ENCODE results near the gene SUSD4. TPM values are rescaled to one million over a fixed set of nuclear protein-coding genes. Genes with fewer than 3 reads are reported as not detected.

Gene SUSD4
- total RNA-seq, 2 donors from 2014 or later: 11.0 to 15.6 TPM

DNA sequence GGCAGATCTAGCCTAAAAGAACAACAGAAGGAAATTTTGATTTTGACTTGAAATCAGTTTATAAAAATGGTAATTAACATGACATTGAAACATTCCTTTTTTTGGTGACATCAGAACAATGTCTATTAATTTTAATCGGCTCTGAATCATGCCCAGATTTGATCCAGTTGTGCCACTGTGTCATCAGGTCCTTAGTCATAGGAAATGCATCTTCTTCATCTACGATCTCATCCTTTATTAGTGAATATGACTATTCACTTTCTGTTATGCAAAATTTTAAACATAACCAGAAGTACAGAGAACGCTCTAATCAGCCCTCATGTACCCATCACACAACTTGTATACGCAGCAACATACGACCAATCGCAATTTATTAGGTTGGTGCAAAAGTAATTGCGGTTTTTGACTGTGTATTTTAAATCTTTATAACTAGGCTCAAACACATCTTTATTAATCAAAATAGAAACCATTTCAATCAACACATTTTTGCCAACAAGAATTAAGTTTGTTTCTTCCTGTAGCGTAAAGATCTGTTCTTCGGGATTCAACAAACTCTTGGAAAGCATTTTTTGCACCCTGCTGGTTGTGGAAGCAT lies 180.6 kb downstream of the SUSD4 start:
- intact Hi-C loops (cut with DNase I): no loop called here
- no peak for ATAC-seq
- no peak for DNase-seq

DNA sequence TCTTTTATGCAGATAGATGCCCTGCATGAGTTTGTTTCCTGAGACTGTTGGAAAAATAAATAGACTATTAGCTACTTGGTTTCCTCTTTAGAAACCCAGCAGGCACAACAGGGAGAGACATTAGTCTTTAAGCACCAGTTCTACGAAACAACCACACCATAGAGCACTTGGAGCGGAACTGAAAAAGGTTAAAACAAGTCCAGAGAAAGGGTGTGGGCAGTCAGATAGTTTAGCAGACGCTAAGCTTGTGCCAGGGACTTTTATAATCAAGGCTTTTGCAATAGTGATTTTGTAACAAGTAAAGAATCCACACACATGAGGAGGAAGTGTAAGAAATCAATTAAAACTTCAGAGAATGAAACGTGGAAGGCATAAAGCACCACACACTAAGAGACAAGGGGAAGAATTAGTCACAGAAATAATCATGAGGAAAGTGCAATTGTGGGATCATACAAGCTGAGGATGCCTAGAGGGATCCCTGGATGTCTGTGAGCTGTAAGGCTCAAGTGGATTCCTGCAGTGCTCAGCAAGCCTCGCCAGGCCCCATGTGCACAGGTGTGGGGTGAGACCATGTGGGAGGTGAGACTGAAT lies 183.2 kb downstream of the SUSD4 start:
- ATAC-seq (peak; percentile 83 to 94), DNase-seq (no peak)
- intact Hi-C loops (cut with DNase I): no loop called here

DNA sequence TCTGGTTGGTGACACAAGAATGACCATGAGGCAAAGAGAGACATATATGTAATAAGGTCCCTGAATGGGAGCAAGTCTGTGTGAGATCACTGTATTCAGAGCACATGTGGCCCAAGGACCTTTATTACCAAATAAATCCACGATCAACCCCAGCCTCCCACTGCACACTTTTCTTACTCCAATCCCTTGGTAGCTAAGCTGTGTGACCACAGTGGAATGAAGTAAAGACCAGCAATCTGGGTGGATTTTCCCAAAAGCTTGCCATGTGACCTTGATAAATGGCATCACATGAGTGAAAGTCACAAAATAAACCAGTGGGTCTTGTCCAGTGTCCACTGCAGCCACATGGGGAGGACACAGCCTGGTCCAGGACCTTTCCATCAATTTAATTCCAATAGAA lies 184.2 kb downstream of the SUSD4 start:
- ATAC-seq (no peak), DNase-seq (no peak)
- intact Hi-C loops (cut with DNase I): no loop called here

DNA sequence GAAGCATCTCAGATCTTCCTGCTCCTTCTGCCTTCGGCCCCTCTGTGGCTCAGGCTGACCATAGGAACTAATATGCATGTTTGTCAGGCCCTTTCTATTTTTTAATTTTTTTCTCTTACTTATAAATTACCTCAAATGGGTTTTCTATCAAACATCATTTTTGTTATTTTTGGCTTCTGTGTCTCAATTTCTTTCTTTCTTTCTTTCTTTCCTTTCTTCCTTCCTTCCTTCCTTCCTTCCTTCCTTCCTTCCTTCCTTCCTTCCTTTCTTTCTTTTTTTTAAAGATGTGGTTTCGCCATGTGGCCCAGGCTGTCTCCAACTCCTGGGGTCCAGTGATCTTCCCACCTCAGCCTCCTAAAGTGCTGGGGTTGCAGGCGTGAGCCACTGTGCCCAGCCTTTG lies 184.7 kb downstream of the SUSD4 start:
- intact Hi-C loops (cut with DNase I): no loop called here
- ATAC-seq (no peak), DNase-seq (no peak)

DNA sequence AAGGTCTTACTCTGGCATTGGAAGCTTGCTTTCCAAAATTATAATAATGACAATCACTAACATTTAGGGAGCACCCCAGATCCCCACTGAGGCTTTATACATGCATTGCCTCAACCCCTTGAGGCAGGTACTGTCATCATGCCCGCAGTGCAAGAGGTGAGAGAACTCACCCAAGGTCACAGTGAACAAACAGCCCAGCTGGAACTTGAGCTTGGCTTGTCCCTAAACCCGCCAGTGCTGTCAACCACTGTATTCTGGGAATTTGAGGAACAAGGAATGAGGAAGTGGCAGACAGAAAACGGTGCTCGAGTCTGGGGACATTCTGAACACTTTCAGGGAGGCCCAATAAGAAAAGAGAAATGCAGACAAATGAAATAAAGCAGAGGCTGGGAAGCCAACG lies 186.3 kb downstream of the SUSD4 start:
- ATAC-seq (peak; percentile 27 to 39), DNase-seq (no peak)
- intact Hi-C loops (cut with DNase I): no loop called here

DNA sequence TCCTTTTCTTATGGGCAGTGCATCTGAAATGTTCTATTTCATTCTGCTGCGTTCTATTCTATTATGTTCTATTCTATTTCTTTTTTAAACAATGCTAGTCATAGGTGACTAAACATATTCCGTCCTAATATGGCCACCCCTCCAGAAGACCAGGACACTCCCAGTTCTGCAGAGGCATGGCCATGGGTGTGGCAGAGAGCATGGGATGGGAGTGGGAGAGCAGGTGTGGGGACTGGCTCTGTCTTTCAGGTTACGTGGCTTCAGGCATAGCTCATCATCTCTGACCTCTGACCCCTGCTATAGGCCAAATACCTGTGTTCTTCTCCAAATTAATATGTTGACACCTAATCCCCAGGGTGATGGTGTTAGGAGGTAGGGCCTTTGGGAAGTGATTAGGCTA lies 187.5 kb downstream of the SUSD4 start:
- ATAC-seq (no peak), DNase-seq (no peak)
- intact Hi-C loops (cut with DNase I): no loop called here

DNA sequence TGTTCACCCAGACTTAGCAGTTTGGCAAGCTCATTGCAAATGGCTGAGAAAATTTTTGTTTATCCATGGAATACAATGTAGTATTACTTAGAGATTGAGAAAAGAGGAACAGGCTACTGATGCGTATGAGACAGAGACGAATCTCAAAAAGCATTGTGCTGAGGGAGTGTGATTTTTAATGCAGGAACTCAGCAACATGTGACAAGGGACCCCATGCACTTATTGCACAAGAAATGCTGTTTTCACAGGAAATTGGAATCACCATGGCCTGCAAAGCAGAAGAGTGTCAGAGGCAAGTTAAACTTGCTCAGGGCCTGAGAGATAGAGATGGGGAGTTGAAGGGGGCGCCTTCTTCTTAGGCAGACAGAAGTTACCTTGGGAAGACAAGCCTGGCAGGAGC lies 188.3 kb downstream of the SUSD4 start:
- intact Hi-C loops (cut with DNase I): no loop called here
- no peak for DNase-seq
- ATAC-seq: peak; percentile 76 to 78

DNA sequence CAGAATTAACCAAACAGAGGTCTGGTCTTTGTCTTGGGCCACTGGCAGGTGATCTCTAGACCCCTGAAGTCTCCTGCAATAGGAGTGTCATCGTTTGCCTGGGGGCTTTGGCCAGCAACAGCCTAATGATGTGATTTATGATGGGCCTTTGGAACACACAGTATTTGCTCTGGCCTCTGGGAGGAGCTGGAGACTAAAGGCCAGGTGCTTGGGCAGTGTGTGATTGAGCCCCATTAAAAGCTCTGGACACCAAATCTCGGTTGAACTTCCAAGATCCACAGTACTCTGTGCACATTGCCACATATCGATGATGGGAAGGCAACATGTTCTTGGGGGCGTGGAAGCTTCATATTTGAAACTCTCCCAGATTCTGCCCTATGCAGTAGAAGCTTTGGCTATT lies 188.9 kb downstream of the SUSD4 start:
- peak; percentile 71 to 76 for ATAC-seq
- intact Hi-C loops (cut with DNase I): no loop called here
- no peak for DNase-seq

Other genes starting within 250 kb of the SUSD4 start
- gene TLR5, start 220.9 kb downstream of the SUSD4 start, total RNA-seq: 1 to 10 TPM; 3.5 to 6.5 TPM
- gene CCDC185, start 29.2 kb upstream of the SUSD4 start, total RNA-seq: under 1 TPM in 1 of 2 donors, not detected in 1; 0.12 TPM